ENCODE data around the gene SSTR5.
"Not testable (repeated sequence)": the region's sequence is repeated elsewhere in the genome, so short reads cannot be mapped to it uniquely, and the experiment has no call there.

Gene SSTR5

GRCh38 chr16:1072526-1073261 is at the start of gene SSTR5:
SSTR5 (plus strand) TSS chr16:1072747; CDS start chr16:1078869, 6,122 bp downstream.
- no peak for DNase-seq

DNA sequence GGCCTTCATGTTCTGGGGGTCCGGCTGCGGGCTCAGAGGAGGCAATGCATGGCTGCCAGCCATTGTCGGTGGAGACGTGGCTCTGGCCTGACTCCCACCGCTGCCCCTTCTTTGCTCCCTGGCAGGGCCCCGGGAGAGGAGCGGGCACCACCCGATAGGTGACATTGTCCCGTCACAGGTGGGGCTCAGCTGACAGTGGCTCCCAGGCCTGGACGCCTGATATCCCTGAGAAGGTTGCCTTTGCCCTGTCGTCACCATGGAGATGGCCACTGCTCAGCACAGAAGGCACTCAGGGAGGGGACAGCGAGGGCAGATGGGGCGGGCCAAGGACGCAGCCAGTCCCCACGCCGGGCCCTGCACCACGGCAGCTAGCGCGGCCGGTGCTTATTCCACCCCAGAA is 48.4 kb upstream of the SSTR5 start:
- DNase-seq = no peak

DNA sequence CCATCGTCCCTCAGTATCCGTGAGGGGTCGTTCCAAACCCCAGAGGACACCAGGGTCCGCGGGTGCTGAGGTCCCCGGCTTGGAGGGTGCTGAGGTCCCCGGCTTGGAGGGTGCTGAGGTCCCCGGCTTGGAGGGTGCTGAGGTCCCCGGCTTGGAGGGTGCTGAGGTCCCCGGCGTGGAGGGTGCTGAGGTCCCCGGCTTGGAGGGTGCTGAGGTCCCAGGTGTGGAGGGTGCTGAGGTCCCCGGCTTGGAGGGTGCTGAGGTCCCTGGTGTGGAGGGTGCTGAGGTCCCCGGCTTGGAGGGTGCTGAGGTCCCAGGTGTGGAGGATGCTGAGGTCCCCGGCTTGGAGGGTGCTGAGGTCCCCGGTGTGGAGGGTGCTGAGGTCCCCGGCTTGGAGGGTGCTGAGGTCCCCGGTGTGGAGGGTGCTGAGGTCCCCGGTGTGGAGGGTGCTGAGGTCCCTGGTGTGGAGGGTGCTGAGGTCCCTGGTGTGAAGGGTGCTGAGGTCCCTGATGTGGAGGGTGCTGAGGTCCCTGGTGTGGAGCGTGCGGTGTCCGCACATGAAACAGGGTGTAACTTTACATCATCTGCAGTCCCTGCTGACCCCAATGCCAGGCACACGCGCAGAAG is 47.3 kb upstream of the SSTR5 start:
- not testable (repeated sequence) for DNase-seq

GRCh38 chr16:1026057-1026783 is 46.3 kb upstream of the SSTR5 start:
- DNase-seq = no peak

- no peak for DNase-seq
Observed at GRCh38 chr16:1026784-1027500, 45.6 kb upstream of the SSTR5 start.

DNA sequence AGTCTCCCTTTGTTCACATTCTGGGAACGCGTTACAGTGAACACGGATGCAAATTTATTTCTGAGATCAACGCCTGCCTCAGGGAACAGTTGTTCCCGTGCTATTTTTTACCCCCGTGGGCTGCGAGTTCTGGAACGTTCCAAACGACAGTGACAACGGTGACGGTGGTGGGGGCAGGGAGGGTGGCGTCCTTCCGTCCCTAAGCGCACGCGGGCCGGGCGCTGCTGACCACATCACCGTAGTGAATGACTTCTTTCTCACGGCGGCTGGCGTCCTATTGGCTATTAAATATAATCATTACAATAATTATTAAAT is 45.1 kb upstream of the SSTR5 start:
- no peak for DNase-seq

GRCh38 chr16:1028056-1028455 is 44.5 kb upstream of the SSTR5 start:
- no peak for DNase-seq

DNA sequence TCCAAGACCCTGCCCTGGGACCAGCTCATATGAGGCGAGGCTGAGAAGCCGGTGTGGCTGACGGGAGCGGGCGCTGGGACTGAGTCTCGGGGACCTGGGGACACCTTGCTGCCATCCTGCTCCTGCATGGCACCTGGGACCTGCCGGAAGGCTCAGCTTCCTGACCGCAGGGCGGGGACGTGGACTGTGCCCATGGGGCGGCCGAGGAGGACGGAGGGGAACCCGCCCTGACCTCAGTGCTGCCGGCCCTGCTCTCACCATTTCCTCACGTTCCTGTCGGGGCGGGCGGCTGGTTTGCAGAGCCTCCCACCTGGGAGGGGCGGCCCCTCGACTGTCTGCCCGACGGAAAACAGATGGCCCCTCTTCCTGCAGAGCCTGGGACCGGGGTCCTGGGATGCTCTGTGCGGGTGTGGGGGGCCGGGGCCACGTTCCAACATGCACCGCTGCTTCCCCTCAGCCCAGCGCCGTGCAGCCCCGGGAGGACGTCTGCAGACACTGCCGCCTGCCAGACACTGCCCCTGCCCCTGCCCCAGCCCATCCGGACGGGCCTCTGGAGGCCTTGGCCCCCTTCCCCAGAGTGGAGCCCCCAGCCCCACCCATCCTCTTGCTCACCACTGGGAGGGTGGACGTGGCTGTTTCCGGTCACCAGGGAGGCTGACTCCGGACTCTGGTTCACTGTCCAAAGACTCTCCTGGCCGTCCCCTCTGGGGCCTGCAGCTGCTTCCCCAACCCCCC is 43.9 kb upstream of the SSTR5 start:
- DNase-seq = no peak

DNA sequence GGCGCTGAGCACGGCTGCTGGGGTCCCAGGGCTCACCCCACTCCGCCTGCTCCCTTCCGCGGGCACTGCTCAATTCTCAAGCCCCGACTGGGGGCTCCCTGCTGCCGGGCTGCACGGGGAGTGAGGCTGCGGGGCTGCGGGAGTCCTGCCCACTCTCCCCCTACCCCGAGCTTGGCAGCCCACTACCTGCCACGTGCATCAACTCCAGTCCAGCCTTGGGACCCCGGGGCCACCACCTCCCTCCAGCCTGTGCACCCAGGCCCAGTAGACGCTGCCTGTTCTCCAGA is 43.3 kb upstream of the SSTR5 start:
- no peak for DNase-seq

DNA sequence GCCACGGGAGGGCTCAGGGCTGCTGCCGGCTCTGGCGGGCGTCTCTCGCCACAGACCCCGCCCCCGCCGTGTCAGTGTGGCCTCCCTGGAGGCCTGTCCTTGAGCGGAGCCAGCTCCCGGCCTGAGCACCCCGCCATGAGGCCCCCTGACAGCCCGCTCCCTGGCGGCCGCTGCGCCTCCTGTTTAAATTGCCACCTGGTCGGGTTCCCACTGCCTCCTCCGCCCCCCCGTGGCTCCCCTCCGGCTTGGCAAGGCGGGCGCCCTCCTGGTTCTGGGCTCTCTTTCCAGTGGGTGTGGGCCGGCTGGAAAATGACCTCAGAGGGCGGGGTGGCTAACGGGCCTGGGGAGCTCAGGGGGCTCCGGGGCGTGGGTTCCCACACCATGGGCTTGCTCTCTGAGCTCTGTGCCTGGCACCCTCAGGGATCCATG is 42.1 kb upstream of the SSTR5 start:
- DNase-seq = no peak

DNA sequence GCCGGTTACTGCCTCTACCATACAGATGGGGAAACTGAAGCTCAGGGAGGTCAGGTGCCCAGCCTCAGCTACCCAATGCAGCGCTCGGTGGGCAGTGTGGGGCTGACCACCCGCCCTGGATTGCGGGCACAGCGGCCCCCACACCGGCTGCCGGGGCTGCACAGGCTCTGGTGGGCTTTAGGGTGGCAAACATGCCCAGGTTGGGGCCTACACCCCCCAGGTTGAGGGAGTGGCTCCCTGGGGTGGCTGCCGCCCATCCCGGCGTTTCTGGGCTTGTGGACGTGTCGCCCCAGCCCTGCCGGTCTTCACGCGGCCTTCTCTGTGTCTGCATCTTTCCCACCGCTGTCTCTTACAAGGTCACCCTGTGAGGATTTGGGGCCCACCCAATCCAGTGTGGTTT is 40.9 kb upstream of the SSTR5 start:
- no peak for DNase-seq

DNA sequence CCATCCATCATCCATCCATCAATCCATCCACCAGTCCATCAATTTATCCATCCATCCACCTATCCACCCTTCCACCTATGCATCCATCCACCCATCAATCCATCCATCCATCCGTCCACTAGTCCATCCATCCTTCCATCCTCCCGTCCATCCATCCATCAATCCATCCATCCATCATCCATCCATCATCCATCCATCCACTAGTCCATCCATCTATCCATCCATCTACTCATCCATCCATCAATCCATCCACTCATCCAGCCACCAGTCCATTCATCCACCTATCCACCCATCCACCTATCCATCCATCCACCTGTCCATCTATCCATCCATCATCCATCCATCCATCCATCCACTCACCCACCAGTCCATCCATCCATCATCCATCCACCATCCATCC is 39.9 kb upstream of the SSTR5 start:
- no peak for DNase-seq

GRCh38 chr16:1033128-1033679 is 39.3 kb upstream of the SSTR5 start:
- no peak for DNase-seq

- DNase-seq = no peak
Observed at GRCh38 chr16:1034230-1035065, 38.1 kb upstream of the SSTR5 start.

GRCh38 chr16:1035066-1035415 is 37.5 kb upstream of the SSTR5 start:
- no peak for DNase-seq

DNA sequence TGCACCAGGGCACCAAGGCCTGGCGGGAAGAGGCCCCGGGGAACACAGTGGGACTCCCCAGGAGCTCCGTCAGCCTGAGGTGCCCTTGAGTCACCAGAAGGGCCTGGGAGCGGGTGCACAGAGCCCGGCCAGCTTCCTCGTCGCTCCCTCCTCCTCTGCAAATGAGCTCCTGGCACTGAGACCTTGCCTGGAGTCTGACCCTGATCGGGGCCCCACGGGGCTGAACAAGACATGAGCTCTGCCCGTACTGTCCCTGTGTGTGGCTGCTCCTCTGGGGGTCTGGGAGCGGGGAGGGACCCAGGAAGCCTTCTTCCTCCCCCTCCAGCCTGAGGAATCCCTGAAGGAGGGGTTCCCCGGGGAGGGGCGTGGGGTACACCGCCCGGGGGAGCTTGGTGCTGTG is 36.4 kb upstream of the SSTR5 start:
- no peak for DNase-seq

DNA sequence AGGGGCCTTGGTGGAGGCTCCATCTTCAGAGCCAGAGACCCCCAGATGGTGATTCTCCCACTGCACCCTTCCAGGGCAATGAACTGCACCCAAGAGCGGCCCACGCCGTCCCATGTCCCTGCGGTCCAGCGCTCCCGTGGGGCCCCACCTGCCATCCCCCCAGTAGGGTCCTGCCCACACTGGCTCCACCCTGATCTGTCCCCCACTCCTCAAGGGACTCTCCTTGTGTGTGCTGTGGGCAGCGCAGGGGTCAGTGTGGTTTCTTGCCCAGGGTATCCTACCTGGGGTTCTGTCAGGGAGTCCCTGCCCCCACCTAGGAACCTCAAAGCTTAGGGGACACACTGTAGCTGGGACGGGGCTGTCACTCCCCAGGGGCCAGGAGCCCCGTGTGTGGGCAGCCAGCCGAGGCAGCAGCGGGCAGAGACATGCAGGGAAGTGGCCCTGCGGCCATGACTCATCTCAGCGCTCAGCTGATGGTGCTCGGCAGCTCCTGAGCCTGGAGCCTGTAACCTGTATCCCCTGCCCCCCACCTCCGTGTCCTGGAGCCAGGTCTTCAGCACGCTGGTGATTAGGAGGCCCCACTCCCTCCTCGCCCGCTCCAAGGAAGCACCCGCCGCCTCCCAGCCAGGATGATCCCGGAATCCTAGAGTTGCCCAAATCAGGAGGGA is 35.7 kb upstream of the SSTR5 start:
- no peak for DNase-seq

DNA sequence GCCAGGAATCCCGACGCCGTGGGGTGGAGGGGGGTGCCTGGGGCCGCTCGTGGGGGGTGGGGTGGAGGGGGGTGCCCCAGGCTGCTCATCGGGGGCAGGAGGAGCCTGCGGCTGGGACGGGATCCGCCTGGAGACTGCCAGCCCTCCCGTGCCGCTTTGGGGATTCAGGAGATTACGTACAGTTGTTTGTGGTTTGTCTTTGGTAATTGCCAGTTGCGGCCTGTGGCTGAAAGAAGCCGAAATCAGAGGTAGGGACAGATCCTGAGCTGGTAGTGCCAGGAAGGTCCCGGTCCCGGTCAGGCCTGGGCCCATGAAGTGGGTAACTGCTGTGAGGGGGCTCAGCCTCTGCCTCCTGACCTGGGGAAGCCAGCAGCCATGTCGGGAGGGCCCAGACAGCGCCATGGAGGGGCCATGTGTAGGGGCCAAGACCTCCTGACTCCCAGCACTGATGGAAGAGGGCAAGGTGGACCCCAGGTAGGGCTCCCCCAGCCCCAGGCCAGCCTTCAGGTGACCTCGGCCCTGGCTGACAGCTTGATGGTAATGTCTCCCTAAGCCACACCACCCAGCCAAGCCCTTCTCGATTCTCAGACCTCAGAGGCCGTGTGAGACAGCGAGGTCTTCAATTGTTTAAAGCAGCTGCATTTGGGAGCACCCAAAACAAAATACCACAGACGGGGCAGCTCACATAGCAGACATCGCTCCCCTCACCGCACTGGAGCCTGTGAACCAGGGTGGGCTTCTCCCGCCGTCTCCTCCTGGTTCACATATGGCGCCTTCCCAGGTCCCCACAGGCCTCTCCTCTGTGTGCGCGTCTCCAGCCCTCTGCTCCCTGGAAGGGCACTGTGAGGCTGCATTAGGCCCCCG is 34.9 kb upstream of the SSTR5 start:
- no peak for DNase-seq

- DNase-seq = no peak
Observed at GRCh38 chr16:1038932-1039331, 33.6 kb upstream of the SSTR5 start.

GRCh38 chr16:1039762-1040161 is 32.8 kb upstream of the SSTR5 start:
- DNase-seq = no peak

Measured in NCI-H187 treated with DMSO at 0.1 percent for 48 hours (cell line).